A375 (cell line): ENCODE measurements around the gene GATD1. TPM values are rescaled to one million over a fixed set of nuclear protein-coding genes. Genes with fewer than 3 reads are reported as not detected.

Source experiments
- small RNA-seq: library from RNA; depleted of rRNA; stranded (forward); fragments of <200 nt; gene quantifications from one replicate; pipeline ENCODE3, GENCODE V24; 2014
- total RNA-seq: library from RNA; depleted of rRNA; stranded (reverse); fragments of >200 nt; shearing (Covaris generic); gene quantifications from 2 replicates; pipeline ENCODE4 v1.2.3, GENCODE V29; 2014; rRNA removed

The GATD1 gene, protein sequence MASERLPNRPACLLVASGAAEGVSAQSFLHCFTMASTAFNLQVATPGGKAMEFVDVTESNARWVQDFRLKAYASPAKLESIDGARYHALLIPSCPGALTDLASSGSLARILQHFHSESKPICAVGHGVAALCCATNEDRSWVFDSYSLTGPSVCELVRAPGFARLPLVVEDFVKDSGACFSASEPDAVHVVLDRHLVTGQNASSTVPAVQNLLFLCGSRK
- 24.0 and 30.7 TPM in 2 replicates for total RNA-seq

DNA sequence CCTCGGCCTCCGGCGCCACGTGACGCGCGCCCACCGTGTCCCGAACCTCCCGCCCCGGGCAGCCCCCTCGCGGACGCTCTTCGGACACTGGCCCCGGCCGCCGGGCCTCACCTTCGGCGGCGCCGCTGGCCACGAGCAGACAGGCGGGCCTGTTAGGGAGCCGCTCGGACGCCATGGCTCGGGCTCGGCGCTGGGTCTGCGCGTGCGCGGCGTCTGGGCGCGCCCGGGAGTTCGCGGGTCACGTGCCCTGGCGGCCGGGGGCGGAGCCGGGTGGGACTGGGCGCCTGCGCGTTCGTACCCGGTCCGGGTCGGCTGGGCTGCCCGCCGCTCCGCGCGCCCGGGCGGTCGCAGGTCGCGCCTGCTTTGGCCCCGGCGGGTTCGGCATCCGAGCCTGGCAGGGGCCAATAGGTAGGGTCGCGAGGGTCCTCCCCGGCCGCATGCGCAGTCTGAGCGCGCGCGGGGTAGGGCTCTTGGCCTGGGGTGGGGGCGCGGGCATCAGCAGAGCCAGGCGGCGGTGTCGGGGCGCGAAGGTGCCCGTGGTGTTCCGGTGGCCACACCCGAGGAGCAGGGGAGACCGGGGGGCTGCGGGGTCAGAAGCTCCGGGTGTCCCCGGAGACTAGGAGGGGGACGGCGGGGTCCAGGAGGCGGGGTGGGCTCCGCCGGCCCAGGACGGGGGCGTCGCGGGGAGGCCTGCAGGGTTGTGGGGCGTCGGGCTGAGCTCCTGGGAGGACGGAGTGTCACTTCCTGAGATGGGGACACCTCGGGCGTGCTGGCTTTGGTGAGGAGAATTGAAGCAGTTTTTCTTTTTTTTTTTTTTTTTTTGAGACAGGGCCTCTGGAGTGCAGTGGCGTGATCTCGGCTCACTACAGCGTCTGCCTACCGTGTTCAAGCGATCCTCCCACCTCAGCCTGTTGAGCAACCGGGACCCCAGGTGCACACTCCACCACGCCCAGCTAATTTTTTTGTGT lies at the start of gene GATD1:
Gene GATD1 (minus strand): TSS at position 200 of the 968 bp plus-strand sequence. CDS start 25 bp downstream, at position 175.

DNA sequence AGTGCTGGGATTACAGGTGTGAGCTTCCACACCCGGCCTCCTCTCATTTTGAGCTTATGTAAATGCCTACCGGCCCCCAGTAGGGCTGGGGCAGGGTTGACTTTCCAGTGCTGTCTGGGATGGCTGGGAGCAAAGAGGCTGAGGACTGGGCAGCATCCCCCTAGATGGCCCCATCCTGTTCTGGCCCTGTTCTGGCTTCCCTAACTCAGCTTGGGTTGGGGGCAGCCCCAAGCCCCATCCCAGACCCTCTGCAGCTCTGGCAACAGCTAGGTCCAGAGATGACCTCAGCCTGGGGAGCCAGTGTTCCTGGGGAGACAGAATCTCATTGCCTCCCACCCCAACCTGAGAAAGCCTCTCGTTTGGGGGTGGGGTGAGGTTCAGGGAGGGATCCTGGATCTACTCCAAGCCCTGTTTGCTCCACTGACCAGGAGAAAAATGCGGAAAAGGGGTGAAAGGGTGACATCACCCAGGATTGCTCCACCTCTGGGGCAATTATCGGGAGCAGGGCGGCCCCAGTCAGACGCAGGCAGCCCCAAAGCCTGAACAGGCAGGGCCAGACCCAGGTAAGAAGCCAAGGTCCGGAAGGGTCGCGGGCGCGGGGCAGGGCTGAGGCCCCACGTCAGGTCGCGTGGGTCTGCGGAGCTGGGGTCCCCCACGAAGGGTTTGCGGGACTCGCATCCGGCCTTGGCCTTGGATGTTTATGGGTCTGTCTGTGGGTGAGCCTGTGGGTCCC lies 41.3 kb upstream of the GATD1 start, which contains the start of gene PNPLA2:
Gene PNPLA2 (plus strand): TSS at position 519 of the 733 bp plus-strand sequence. CDS start 805 bp downstream, outside the sequence.

DNA sequence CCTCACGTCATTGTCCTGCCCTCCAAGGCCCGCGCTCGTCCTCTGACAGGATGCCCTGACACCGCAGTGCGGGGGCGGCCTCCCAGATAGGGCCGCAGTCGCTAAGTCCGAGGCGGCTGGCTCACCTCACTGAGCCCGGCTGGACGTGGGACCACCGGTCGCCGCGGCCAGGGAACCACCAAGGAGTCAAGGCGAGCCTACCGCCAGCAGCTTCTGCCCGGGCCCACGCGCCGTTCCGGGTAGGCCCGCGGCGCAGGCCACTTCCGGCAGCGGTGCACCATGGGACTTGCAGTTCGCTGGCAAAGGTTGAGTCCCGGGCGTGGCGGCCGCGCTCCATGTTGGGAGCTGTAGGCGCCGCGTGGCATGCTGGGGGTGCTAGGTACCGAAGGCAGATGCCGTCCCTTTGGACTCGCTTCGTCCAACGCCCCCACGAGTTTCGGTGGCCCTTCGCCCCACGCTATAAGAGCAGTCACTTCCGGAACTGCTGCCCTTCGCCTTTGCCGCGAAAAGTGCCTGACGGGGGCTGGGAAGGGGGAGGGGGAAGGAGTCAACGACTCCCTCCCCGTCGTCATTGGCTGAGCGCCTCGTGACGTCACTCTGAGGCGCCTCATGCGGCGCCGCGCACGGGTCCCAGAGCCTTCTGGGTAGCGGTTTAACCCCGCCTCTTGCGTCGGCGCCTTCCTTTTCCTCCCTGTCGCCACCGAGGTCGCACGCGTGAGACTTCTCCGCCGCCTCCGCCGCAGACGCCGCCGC lies 32.2 kb upstream of the GATD1 start, which contains the start of gene RPLP2:
Gene RPLP2 (plus strand): TSS at position 681 of the 753 bp plus-strand sequence. CDS start 268 bp downstream, outside the sequence.

DNA sequence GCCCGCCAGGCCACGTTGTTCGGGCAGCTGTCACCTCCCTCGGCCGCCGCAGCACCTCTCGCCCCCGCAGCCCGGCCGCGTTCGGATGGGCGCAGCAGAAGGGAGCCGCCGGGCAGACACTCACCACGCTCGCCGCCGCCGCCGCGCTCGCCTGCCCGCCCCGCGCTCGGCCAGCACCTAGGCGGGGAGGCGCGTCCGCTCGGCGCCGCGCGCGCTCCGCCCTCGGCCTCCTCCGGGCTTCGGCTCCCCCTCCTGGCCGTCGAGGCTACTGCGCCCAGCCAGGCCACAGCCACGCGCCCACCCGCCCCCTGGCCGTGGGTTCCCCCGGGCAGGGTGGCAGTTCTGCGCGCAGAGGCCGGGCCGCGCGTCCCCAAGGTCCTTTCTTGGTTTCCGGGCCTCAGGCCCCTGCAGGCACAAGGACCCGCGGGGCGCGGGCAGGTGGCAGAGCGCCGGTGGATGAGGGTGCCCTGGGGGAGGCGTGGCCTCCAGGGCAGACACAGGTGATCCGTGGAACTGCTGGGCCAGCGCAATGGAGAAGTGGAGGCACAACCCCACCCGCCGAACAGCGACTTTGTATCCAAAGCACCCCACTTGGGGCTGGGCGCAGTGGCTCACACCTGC lies 20.9 kb upstream of the GATD1 start, which contains the start of gene SLC25A22:
Gene SLC25A22 (minus strand): TSS at position 189 of the 621 bp plus-strand sequence. CDS start 3,275 bp downstream, outside the sequence.

DNA sequence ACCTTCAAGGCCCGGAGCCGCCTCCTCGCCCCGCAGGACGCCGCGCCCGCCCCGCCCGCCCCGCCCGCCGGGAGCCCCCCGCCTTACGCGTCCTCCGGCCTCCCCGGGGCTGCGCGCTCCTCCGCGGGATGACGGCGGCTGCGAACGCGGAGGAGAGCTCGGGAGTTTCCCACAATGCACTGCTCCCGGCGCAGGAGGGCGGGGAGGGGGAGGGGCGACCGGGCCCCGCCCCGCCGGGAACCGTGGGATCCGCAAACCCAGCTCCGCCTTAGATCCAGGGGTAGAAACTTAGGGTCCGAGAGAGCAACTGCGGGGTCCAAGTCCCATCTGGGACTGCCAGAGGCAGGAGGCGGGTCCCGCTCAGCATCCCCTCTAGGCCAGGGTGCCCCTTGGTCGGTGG lies 12.7 kb upstream of the GATD1 start, which contains the start of gene CEND1:
Gene CEND1 (minus strand): TSS at position 148 of the 400 bp plus-strand sequence. CDS start 1,514 bp downstream, outside the sequence.

DNA sequence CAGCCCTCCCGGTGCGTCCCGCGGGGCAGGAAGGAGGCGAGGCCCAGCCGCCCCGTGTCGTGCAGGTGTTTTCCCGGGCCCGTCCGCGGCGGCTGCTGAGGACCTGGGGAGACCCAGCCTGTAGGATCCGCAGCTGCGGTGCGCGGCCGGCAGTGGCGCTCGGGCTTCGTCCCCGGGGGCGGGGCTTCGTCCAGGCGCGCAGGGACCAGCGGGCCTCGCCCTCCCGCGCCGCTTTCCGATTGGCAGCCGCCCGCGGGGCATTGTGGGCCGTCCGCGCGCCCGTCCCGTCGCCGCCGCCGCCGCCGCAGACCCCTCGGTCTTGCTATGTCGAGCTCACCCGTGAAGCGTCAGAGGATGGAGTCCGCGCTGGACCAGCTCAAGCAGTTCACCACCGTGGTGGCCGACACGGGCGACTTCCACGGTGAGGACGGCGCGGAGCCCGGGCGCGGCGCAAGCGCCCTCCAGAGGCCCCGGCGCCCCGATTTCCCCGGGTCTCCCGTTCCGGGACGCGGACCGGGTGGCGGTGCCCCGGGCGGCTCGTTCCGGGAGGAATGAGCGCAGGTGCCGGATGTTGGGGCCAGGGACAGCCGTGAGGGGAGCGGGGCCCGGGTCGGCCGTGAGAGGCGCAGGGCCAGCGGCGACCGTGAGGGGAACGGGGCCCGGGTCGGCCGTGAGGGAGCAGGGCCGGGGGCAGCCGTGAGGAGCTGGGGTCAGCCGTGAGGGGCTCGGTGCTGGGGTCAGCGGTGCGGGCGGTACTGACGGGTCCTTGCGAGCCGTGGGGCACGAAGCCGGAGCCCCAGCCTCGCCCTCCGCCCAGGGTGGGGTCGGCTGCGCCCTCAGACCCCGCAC lies 29.9 kb downstream of the GATD1 start, which contains the start of gene TALDO1:
Gene TALDO1 (plus strand): TSS at position 307 of the 849 bp plus-strand sequence. CDS start 18 bp downstream, at position 325.

Small RNAs within 50 kb of the gene (small RNA-seq; reads per million reads assigned to genes)
- gene SNORA52: not detected

Other genes with a start within 250 kb of the GATD1 start
- 84.1 and 89.3 TPM in 2 replicates for gene HRAS, start 241.9 kb downstream of the GATD1 start, total RNA-seq
- 2.8 TPM in 2 replicates for gene LRRC56, start 240.0 kb downstream of the GATD1 start, total RNA-seq
- gene LMNTD2, start 216.7 kb downstream of the GATD1 start, total RNA-seq: 2.3 and 3.5 TPM in 2 replicates
- 19.1 and 21.2 TPM in 2 replicates for gene RASSF7, start 216.5 kb downstream of the GATD1 start, total RNA-seq
- gene PHRF1, start 201.0 kb downstream of the GATD1 start, total RNA-seq: 29.5 and 31.6 TPM in 2 replicates
- gene IRF7, start 161.5 kb downstream of the GATD1 start, total RNA-seq: 8.1 and 10.7 TPM in 2 replicates
- gene CDHR5, start 152.5 kb downstream of the GATD1 start, total RNA-seq: not detected in 2 replicates
- gene SCT, start 150.3 kb downstream of the GATD1 start, total RNA-seq: not detected in 2 replicates
- 0.19 TPM in 1 of 2 replicates, not detected in the other for gene DRD4, start 140.2 kb downstream of the GATD1 start, total RNA-seq
- 43.5 and 45.1 TPM in 2 replicates for gene DEAF1, start 82.3 kb downstream of the GATD1 start, total RNA-seq
- 14.2 and 18.2 TPM in 2 replicates for gene TMEM80, start 81.7 kb downstream of the GATD1 start, total RNA-seq
- 30.5 and 31.8 TPM in 2 replicates for gene EPS8L2, start 71.3 kb downstream of the GATD1 start, total RNA-seq
- 109 and 117 TPM in 2 replicates for gene TALDO1, start 30.0 kb downstream of the GATD1 start, total RNA-seq
- 2.1 and 3.8 TPM in 2 replicates for gene CEND1, start 12.6 kb upstream of the GATD1 start, total RNA-seq
- gene SLC25A22, start 20.8 kb upstream of the GATD1 start, total RNA-seq: 39.2 and 39.5 TPM in 2 replicates
- gene PIDD1, start 27.7 kb upstream of the GATD1 start, total RNA-seq: 10.0 and 11.3 TPM in 2 replicates
- 1,005 and 1,072 TPM in 2 replicates for gene RPLP2, start 32.5 kb upstream of the GATD1 start, total RNA-seq
- gene PNPLA2, start 41.4 kb upstream of the GATD1 start, total RNA-seq: 42.8 and 50.9 TPM in 2 replicates
- 0.04 and 0.11 TPM in 2 replicates for gene CRACR2B, start 50.4 kb upstream of the GATD1 start, total RNA-seq
- 225 and 229 TPM in 2 replicates for gene CD151, start 55.5 kb upstream of the GATD1 start, total RNA-seq
- gene POLR2L, start 65.0 kb upstream of the GATD1 start, total RNA-seq: 380 and 388 TPM in 2 replicates
- gene TSPAN4, start 65.4 kb upstream of the GATD1 start, total RNA-seq: 130 and 143 TPM in 2 replicates
- 29.1 and 33.9 TPM in 2 replicates for gene CHID1, start 133.3 kb upstream of the GATD1 start, total RNA-seq
- 15.7 and 17.7 TPM in 2 replicates for gene AP2A2, start 148.4 kb upstream of the GATD1 start, total RNA-seq